Uterus (tissue), 4 donors: ENCODE data around the gene FATE1. TPM values are rescaled to one million over a fixed set of nuclear protein-coding genes. Genes with fewer than 3 reads are reported as not detected.

Source experiments
- DNase-seq, 2 donors: peaks; one replicate each; pipeline ENCODE4 v3.0.0-alpha.2; 2019 to 2020
- H3K27ac ChIP-seq, 2 donors: fragments of 200-600 bp; sonication (generic); 1 replicate in 1 of 2; 2 replicates in 1 of 2; pipeline ENCODE4 v1.5.1; 2016 to 2018
- H3K27me3 ChIP-seq, 2 donors: fragments of 200-600 bp; sonication (generic); one replicate each; pipeline ENCODE4 v1.5.1; 2018 to 2019; ENCODE audit warnings: control low read depth in 1 of 2
- H3K36me3 ChIP-seq, 2 donors: fragments of 200-600 bp; sonication (generic); one replicate each; pipeline ENCODE4 v1.5.1; 2019; ENCODE audit warnings: control low read depth in 1 of 2
- H3K4me1 ChIP-seq, 2 donors: fragments of 200-600 bp; sonication (generic); one replicate each; pipeline ENCODE4 v1.5.1; 2018 to 2019; ENCODE audit warnings: control low read depth in 1 of 2
- H3K4me3 ChIP-seq, 2 donors: fragments of 200-600 bp; sonication (generic); 1 replicate in 1 of 2; 2 replicates in 1 of 2; pipeline ENCODE4 v1.5.1; 2018 to 2019; ENCODE audit warnings: mild to moderate bottlenecking in 1 of 2
- H3K9me3 ChIP-seq, 2 donors: fragments of 200-600 bp; sonication (generic); one replicate each; pipeline ENCODE4 v1.5.1; 2019; ENCODE audit warnings: control low read depth in 1 of 2
- CTCF ChIP-seq, 4 experiments: fragments of 200-600 bp in 2 of 4; fragments of 450-650 bp in 2 of 4; sonication (generic) in 2 of 4; IDR thresholded peaks; one replicate each; pipeline ENCODE4 v1.5.1; 2016 to 2019; ENCODE audit warnings: antibody characterized with exemption in 4 of 4, mild to moderate bottlenecking in 2 of 4, moderate library complexity in 1 of 4
- POLR2A ChIP-seq, 2 donors: fragments of 450-650 bp; IDR thresholded peaks; one replicate each; pipeline ENCODE4 v1.6.1; 2016; ENCODE audit warnings: antibody characterized with exemption in 2 of 2, mild to moderate bottlenecking in 1 of 2, moderate library complexity in 1 of 2
- intact Hi-C: fragments of 100-400 bp; cut with DNase I; formaldehyde crosslinking; loops from one replicate; pipeline ENCODE4 v1.15.1; 2023; ENCODE audit warnings: low total_unique reads
- total RNA-seq, 4 donors: library from RNA; depleted of rRNA in 3 of 4; stranded (reverse); fragments of >200 nt in 3 of 4; gene quantifications; one replicate each; pipeline versions ENCODE4 v1.1.0 to v1.2.4, GENCODE V29; 2014 to 2023
- donor health status: DM: yes; HTN: yes; CAD: no.

The FATE1 gene
- total RNA-seq, 4 donors from 2014 or later = not detected

DNA sequence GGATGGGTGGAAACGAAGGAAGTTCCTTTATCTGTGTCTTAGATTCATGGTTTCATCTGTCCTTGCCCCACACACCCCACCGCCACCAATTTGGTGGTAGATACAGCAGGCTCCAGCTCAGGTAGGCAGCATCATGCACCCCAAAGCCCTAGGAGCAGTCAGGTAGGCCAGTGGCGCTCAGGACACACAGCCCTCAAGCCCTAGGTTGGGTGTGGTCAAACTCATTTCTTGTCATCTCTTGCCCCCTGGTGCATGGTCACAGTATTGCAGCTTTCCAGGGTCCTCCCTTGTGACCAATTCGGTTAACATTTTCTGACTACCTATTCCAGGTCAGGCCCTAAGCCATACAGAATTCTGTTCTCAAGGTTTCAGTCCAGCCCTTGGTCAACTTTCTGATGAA, 35.0 kb upstream of the FATE1 start:
- DNase-seq = no peak
- Histone ChIP-seq H3K27me3 (no peaks in the 10 kb centered on the region), H3K4me1 (no peaks in the 10 kb centered on the region), H3K36me3 (no peaks in the 10 kb centered on the region), H3K4me3 (no peak overlapping the region), H3K27ac (no peak overlapping the region), H3K9me3 (no peaks in the 10 kb centered on the region)
- TF ChIP-seq POLR2A (IDR thresholded peaks at IDR 0.05) = no peak
- peak in 2 of 4 experiments; percentile 28 to 46 for TF ChIP-seq CTCF (IDR thresholded peaks at IDR 0.05)
- intact Hi-C loops = no loop called here

- Histone ChIP-seq H3K9me3 (no peaks in the 10 kb centered on the region), H3K4me1 (no peaks in the 10 kb centered on the region), H3K36me3 (no peaks in the 10 kb centered on the region), H3K4me3 (no peak overlapping the region), H3K27ac (no peak overlapping the region), H3K27me3 (peaks cover 0 to 3% of the 10 kb centered on the region in 2 donors)
- intact Hi-C loops = no loop called here
- DNase-seq = no peak
- no peak for TF ChIP-seq POLR2A (IDR thresholded peaks at IDR 0.05)
- TF ChIP-seq CTCF (IDR thresholded peaks at IDR 0.05) = no peak
Observed at GRCh38 chrX:151687635-151688034, 28.2 kb upstream of the FATE1 start.

- no peak for DNase-seq
- TF ChIP-seq CTCF (IDR thresholded peaks at IDR 0.05) = no peak
- TF ChIP-seq POLR2A (IDR thresholded peaks at IDR 0.05) = no peak
- Histone ChIP-seq H3K4me3 (no peak overlapping the region), H3K27ac (no peak overlapping the region), H3K4me1 (no peaks in the 10 kb centered on the region), H3K9me3 (no peaks in the 10 kb centered on the region), H3K27me3 (peaks cover 0 to 3% of the 10 kb centered on the region in 2 donors), H3K36me3 (no peaks in the 10 kb centered on the region)
- intact Hi-C loops = no loop called here
Observed at GRCh38 chrX:151688695-151689094, 27.1 kb upstream of the FATE1 start.

DNA sequence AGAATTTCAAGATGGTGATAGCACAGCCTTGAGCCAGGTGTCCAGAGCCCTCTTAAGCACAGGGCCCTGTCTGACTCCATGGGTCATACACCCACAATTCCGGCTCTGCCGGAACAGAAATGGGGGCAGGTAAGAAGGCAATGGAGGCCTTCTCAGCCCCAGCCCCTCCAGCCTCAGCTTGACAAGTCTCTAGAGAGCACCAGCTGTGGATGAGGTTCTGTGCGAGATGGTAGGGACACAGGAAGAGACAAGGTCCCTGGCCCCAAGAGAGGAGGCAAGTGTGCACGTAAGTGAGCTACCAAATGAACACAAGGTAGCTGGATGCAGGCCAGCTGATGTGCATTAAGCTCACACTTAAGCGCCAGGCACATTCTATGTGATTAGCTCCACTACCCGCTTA, 23.0 kb upstream of the FATE1 start:
- Histone ChIP-seq H3K4me1 (no peaks in the 10 kb centered on the region), H3K4me3 (no peak overlapping the region), H3K27ac (no peak overlapping the region), H3K36me3 (no peaks in the 10 kb centered on the region), H3K9me3 (no peaks in the 10 kb centered on the region), H3K27me3 (peaks cover 0 to 3% of the 10 kb centered on the region in 2 donors)
- DNase-seq = no peak
- TF ChIP-seq CTCF (IDR thresholded peaks at IDR 0.05) (no peak), POLR2A (IDR thresholded peaks at IDR 0.05) (no peak)
- intact Hi-C loops = no loop called here

DNA sequence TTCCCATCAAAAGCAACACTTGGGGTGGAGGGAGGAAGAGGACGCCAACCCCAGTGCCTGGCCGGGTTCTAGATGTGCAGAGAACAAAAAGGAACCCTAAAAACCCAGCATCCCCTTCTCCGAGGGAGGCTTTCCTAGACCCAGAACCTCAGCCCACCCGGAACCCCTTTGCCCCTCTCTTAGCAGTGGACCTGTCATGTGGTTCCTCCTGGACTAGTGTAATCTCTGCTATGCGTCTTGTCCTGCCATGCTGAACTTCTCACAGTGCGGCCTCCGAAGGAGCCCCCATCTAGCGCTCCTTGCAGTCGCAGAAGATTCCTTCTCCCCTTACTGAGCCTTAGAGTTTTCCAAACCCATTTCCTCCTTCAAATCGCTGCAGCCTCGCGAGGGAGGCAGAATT, 21.7 kb upstream of the FATE1 start:
- DNase-seq = no peak
- Histone ChIP-seq H3K36me3 (no peaks in the 10 kb centered on the region), H3K27me3 (peaks cover 0 to 3% of the 10 kb centered on the region in 2 donors), H3K4me3 (no peak overlapping the region), H3K27ac (no peak overlapping the region), H3K9me3 (no peaks in the 10 kb centered on the region), H3K4me1 (no peaks in the 10 kb centered on the region)
- TF ChIP-seq CTCF (IDR thresholded peaks at IDR 0.05) = no peak
- TF ChIP-seq POLR2A (IDR thresholded peaks at IDR 0.05) = no peak
- intact Hi-C loops = no loop called here
